WERI-Rb-1 (cell line): Measurements from ENCODE around the gene PMF1.

Experiments used
- DNase-seq: peaks from one replicate; pipeline ENCODE4 v3.0.0-alpha.2; 2020
- H3K27ac ChIP-seq: fragments of 250-450 bp; sonication (Bioruptor Pico); 2 replicates; pipeline ENCODE4 v1.5.1; 2020; ENCODE audit warnings: mild to moderate bottlenecking, moderate library complexity
- H3K27me3 ChIP-seq: fragments of 250-450 bp; sonication (Bioruptor Pico); 2 replicates; pipeline ENCODE4 v1.5.1; 2021; ENCODE audit warnings: mild to moderate bottlenecking, low read depth, moderate library complexity; ENCODE audit not compliant: insufficient read depth, severe bottlenecking
- H3K36me3 ChIP-seq: fragments of 250-450 bp; sonication (Bioruptor Pico); 2 replicates; pipeline ENCODE4 v1.5.1; 2020; ENCODE audit warnings: mild to moderate bottlenecking, moderate library complexity
- H3K4me3 ChIP-seq: 2 replicates; pipeline ENCODE4 v1.5.1; 2011; ENCODE audit warnings: low read depth, mild to moderate bottlenecking, control low read depth, low read length
- H3K9me3 ChIP-seq: fragments of 250-450 bp; sonication (Bioruptor Pico); 2 replicates; pipeline ENCODE4 v1.5.1; 2021; ENCODE audit warnings: mild to moderate bottlenecking, moderate library complexity; ENCODE audit not compliant: severe bottlenecking
- CTCF ChIP-seq: IDR thresholded peaks from 2 replicates; pipeline ENCODE4 v1.5.1; 2011; ENCODE audit warnings: low read depth, mild to moderate bottlenecking, control low read depth, inconsistent platforms, low read length

Gene PMF1

GRCh38 chr1:156191292-156191964 is 21.4 kb upstream of the PMF1 start:
- TF ChIP-seq CTCF: no peak
- peaks cover 13% of the 10 kb centered on the region for H3K36me3 ChIP-seq
- DNase-seq: no peak

GRCh38 chr1:156193208-156193487 is 19.7 kb upstream of the PMF1 start:
- H3K9me3 ChIP-seq: peaks cover 12% of the 10 kb centered on the region
- H3K27me3 ChIP-seq: no peaks in the 10 kb centered on the region
- peak overlapping the region; percentile 75 for H3K27ac ChIP-seq
- no peak for TF ChIP-seq CTCF
- peaks cover 22% of the 10 kb centered on the region for H3K36me3 ChIP-seq
- DNase-seq: no peak
- no peak overlapping the region for H3K4me3 ChIP-seq

More at GRCh38 chr1:156191292-156191964, 21.4 kb upstream of the PMF1 start:
- peaks cover 25% of the 10 kb centered on the region for H3K9me3 ChIP-seq
- H3K4me3 ChIP-seq: no peak overlapping the region
- no peaks in the 10 kb centered on the region for H3K27me3 ChIP-seq
- no peak overlapping the region for H3K27ac ChIP-seq

GRCh38 chr1:156193488-156194299 is 19.1 kb upstream of the PMF1 start, which contains the start of gene SLC25A44:
Gene SLC25A44 (plus strand): TSS chr1:156194104. CDS start chr1:156199848, 5,744 bp downstream.
- Histone ChIP-seq H3K27me3 (no peaks in the 10 kb centered on the region), H3K4me3 (peak within 1 kb of the TSS; percentile 88), H3K36me3 (peaks cover 24% of the 10 kb centered on the region), H3K27ac (peak within 1 kb of the TSS; percentile 75), H3K9me3 (peaks cover 9% of the 10 kb centered on the region)
- peak; percentile 100 for DNase-seq
- TF ChIP-seq CTCF: peak; percentile 69

GRCh38 chr1:156194300-156194652 is 18.5 kb upstream of the PMF1 start:
- TF ChIP-seq CTCF: no peak
- H3K4me3 ChIP-seq: peak overlapping the region; percentile 88
- peaks cover 30% of the 10 kb centered on the region for H3K36me3 ChIP-seq
- no peak for DNase-seq
- peaks cover 9% of the 10 kb centered on the region for H3K9me3 ChIP-seq
- H3K27ac ChIP-seq: peak overlapping the region; percentile 31
- H3K27me3 ChIP-seq: no peaks in the 10 kb centered on the region

GRCh38 chr1:156195853-156196252 is 17.0 kb upstream of the PMF1 start:
- H3K27ac ChIP-seq: no peak overlapping the region
- DNase-seq: no peak
- H3K36me3 ChIP-seq: peaks cover 43% of the 10 kb centered on the region
- no peak for TF ChIP-seq CTCF
- H3K27me3 ChIP-seq: no peaks in the 10 kb centered on the region
- no peak overlapping the region for H3K4me3 ChIP-seq
- no peaks in the 10 kb centered on the region for H3K9me3 ChIP-seq

GRCh38 chr1:156196445-156196844 is 16.4 kb upstream of the PMF1 start:
- Histone ChIP-seq H3K9me3 (no peaks in the 10 kb centered on the region), H3K27me3 (no peaks in the 10 kb centered on the region), H3K36me3 (peaks cover 49% of the 10 kb centered on the region), H3K27ac (no peak overlapping the region), H3K4me3 (no peak overlapping the region)
- TF ChIP-seq CTCF: no peak
- DNase-seq: no peak
